SIG-M5 treated with dmso at 0.1 percent for 504 hours (cell line): ENCODE data around the gene RYR3.

Source experiments
- DNase-seq: peaks from one replicate; lab custom pipeline; 2025; ENCODE audit not compliant: unreplicated experiment; lab: John Stamatoyannopoulos, UW

RYR3 gene

DNA sequence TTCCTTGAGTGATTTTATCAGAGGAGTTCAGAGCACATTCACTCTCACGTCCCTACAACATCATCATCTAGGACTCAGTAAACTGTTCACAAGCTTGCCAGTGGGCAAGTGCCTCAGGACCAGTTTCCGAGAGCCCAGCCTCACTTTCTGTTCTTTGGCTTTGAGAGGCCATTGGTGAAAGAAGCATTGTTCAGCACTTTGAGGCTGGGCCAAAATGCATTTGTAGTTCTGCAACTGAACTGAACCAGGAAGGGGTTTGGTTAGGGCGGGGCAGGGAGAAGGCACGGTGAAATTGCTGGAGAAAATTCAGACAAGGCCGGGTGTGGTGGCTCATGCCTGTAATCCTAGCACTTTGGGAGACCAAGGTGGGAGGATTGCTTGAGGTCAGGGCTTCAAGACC is 435.4 kb downstream of the RYR3 start:
- DNase-seq: no peak

DNA sequence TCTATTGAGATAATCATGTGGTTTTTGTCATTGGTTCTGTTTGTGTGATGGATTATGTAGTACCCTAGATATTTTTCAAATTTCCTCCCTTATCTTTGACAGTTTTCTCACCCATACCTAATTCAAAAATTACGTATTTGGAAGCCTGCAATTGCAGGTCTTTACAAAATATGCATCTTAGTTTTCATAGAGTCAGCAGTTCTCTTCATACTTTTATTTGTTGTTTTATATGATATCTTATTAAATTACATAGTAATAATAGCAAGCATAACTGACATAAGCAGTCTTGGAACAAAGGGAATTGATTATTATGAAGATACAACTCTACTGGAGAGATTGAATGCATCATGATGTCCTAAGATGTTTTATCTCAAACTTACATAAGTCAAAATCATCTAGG is 442.2 kb downstream of the RYR3 start:
- no peak for DNase-seq

DNA sequence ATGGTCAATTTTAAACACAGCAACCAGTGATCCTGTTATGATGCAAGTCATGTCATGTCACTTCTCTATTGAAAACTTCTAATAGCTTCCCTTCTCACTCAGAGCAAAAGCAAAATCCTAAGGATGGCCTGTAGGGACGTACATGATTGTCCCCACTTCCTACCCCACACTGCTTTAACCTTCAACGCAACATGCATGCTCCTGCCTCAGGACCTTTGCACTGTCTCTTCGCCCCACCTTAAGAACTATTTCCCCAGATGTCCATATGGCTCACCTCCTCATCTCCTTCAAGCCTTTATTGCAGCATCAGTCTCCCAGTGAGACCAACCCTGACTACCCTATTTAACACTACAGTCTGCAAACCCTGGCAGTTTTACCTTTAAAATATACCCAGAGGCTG is 443.5 kb downstream of the RYR3 start:
- no peak for DNase-seq

DNA sequence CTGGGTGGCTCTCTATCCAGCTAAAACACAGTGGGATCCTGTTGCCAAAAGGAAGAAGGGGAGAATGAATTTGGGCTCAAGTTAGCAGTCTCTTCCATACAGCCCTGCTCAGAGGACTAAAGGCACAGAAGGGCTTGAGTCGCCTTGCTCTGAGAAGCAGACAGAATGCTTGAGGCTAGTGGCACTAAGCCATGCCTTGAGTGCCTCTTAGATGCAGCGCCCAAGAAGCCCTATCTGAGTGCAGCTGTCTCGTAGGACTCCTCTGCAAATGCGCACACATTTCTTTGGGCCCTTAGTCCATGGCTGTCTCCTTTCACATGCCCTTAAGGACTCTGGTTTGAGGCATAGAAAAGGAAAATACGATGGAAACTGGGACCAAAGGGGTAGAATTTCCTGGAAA is 446.2 kb downstream of the RYR3 start:
- DNase-seq: no peak

DNA sequence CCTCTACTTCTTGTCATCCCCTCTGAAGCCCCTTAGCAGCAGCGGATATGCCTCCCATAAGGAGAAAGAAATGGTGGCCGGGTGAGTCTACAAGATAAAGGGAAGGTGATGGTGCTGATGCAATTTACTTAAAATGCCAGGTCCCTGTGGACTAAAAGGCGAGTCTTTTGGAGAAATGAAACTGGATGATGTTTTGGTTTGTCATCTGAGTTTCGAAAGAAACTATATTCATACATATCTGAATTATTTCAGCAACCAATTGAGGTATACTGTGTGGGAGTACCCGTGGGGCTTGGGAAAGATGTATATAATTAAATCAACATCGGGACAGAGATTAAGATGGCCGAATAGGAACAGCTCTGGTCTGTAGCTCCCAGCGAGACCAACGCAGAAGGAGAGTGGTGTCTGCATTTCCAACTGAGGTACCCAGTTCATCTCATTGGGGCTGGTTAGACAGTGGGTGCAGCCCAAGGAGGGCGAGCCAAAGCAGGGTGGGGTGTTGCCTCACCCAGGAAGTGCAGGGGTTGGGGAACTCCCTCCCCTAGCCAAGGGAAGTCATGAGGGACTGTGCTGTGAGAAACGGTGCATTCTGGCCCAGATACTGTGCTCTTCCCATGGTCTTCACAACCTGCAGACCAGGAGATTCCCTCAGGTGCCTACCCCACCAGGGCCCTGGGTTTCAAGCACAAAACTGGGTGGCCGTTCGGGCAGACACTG is 446.9 kb downstream of the RYR3 start:
- peak; percentile 79 for DNase-seq

DNA sequence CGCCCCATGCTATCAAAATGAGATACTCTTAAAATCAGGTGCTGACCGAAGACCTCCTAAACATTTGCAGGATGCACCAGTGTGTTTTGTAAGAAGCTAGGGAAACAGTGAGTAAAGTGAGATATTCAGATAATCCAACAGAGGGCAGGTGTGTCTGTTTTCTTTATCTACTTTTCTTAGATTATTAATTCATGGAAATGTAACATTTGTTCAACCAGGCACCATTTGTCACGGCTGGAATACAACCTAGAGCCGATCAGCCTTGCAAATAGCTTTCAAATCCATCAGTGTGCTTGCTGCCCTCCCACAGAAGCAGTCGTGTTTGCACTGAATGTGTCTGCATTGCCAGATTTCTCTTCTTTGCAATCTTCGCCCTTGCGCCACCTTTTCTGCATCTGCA is 455.6 kb downstream of the RYR3 start:
- DNase-seq: no peak

DNA sequence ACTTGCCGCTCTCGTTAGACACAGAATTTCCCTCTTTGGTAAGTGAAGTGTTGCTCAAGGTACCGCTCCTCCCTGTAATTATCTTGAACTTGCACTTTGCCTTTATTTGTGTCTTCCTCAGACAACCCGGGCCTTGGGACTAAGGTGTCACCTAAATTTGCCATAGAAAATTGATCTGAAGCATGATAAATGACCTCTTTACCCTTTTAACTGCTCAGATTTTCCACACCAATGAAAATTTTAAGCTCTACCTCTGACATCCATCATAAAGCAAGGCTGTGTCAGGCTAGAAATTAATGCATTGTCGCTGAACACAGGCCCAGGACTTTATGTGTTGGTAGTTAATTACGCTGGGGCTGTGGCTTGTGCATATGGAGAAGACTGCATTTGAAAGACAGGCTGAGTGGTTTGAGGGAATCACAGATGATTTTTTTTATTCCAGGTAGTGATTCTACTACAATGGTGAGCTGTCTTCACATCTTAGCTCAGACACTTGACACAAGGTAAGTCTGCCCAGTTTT is 458.0 kb downstream of the RYR3 start:
- DNase-seq: no peak

DNA sequence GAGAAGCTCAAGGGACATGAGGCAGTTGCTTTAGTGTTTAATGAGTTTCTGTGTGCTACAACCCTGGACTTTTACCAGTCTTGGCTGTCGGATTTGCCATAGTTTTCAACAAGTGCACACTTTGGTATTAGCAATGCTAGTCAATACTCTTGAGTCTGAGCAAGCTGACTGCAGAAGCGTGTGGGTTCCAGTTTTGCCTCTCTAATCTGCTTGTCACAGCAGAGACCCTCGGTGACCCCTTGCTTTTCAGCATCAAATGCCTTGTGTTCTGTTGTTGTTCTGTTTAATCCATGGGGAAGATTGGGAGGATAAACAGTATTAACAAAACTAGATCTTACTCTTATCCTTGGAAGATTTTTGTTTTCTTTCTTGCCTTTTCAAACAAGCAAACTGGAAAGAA is 463.2 kb downstream of the RYR3 start:
- no peak for DNase-seq

DNA sequence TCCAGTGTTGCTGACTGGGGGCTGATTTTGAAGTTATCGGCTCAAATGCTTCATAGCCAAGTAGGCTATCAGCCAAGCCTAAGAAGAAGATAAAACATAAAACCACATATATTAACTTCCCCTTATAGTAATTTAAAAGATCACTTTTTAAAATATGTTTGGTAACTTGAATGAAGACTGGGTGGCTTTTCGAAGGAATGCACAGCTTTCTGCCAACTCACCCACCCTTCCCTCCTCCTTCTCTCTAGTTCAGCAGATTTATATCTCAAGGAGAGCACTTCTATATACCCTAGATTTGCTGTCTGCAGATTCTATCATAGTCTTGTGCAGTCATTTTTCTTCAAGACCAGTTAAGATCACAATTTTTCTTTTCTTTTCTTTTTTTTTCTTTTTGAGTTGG is 468.1 kb downstream of the RYR3 start:
- no peak for DNase-seq

DNA sequence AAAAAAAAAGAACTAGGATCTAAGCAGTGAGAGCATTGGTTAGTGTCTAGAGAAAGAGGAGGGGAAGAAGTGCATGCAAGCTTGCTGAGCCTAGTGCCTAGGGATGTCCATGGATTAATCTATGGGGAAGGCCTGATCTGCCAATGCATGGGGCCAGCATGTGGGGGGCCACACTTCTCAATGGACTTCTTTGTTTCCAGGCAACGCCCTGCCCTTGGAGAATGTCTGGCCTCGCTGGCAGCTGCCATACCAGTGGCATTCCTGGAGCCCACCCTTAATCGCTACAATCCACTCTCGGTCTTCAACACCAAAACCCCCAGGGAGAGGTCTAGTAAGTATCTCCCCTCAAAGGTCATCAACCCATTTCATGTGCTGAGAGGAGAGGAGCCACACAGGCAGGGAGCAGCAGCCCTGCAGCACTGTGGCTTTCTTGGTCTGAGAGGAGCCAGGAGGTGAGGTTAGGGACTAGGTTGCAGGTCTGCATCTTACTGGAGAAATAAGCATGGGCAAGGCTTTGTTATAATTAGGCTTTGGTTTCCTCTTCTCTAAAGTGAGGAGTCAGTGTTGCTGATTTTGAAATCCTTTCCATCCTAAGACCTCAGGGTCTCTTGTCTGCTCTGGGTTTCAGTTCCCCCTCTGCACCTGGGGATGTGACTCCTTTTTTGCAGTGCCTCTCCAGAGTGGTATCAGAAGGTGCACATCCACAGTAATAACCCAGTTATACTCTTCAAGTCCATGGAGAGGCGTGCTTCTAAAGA is 469.4 kb downstream of the RYR3 start:
- peak; percentile 28 for DNase-seq

DNA sequence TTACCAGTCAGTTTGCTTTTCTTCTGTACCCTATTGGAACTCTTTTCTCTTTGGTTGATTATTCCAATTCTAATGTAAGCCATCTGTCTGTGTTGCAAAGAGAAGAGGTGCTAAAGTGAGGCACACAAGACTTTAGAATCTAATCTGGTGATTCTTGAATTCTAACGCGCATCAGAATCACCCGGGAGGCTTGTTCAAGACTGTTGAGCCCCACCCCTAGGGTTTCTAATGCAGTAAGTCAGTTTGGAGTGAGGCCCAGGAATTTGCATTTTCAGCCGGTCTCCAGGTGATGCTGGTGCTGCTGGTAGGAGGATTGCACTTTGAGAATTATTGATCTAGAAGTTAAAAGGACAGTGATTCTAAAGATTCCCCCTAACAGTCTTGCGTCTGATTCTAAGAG is 472.2 kb downstream of the RYR3 start:
- no peak for DNase-seq

DNA sequence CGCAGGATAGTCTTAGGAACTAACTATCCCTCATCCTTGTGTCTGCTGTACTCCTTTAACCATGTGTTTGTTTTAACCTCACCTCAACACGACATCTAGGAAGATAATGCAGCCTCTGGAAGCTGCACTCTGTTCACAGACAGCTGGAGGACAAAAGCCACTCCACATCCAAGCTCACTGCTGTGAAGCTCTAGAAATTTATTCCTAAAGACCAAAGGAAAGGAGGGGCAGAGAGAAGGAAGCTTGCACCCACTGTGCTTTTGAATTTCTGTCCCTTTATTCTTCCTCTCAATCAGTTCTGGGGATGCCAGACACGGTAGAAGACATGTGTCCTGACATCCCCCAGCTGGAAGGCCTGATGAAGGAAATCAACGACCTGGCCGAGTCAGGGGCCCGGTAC is 474.6 kb downstream of the RYR3 start:
- DNase-seq: no peak

DNA sequence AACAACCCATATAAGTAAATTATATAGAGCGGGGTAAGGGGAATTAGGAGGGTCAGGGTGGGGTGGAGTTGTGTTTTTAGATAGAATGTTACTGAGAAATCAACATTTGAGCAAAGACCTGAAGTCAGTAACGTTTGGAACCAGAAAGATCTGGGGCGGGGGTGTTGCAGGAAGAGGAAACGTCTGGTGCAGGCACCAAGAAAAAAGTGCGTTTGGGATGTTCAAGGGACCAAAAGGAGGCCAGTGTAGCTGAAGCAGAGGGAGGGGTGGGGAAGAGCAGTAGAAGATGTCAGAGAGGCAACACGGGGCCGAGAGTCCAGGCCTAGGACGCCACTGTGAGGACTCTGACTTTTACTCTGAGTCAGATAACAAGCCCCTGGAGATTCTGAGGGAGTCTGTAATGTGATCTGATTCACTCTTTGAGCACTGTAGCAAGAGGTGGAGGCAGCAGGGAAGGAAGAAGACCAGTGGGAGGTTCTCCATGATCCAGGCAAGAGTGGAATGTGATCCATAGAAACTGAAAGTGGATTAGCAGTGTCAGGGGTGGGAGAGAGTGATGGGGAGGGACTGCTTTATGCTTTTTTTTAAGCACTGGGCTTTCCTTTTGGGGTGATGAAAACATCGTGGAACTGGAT is 478.3 kb downstream of the RYR3 start:
- DNase-seq: no peak

DNA sequence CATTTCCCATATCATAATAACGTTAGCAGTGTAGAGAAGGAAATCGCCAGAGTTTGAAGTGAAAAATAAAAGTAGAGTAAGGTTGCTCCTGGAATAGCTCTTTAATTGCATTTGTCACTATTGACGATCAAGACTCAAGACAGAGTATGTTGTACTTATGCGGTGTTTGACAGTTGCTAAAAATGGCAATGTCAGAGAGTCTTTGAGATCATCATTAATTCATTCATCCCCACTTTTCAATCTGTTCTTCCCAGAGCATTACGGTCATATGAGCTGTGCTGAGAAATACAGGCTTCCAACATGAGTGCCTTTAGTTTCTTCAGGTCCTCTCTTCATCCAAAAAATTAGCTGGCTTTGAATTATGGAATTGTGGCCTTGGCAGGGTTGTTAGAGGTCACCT is 483.7 kb downstream of the RYR3 start:
- DNase-seq: no peak

DNA sequence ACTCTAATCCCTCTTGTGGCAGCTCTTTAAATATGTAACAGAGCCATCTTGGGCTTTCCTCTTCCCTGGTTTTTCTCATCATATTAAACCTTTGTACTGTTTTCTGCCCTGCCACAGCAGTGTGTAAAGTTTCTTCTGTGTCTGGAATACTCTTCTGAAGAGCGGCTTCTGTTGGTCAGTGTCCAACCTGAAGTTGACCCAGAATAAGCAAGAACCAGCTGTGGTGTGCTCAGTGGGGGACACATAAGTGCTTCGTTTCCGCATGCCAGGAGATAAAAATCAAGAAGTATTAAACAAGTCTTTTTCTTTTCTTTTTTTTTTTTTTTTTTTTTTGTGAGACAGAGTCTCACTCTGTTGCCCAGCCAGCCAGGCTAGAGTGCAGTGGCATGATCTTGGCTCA is 484.3 kb downstream of the RYR3 start:
- DNase-seq: no peak

DNA sequence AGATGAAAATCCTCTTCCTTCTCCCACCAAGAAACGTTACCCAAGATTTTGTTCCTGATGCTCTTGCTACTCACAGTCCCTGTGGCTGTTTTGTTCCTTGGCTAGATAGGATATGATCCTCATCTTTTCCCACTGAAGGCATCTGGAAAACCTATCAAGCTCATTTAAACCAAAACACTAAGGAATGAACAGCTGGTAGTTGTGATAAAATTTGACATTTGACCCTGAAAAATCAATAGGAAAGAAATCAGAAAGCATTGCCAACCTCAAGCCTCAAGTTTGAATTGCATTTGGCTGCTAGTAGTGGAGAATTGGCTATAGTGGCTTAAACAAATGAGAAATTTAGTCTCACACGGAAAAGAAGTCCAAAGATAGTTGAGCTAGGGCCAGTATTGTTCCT is 486.9 kb downstream of the RYR3 start:
- DNase-seq: no peak

DNA sequence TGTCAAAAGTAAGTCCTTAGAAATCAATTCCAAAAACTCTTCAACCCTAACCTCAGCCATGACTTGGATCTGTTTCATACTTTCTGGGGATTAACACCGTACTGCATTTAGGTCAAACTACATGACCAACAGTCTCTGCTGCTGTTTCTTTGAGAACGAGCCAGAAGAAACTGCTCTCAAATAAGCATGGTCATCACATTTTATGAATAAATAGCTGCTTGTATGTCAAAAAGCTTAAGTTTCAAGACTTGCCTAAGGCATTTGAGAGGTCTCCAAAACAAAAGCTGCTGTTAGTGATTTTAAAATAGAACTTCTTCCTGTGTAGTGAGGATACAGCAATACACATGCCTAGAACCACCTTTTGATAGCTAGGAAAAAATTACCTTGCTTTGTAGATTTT is 491.2 kb downstream of the RYR3 start:
- no peak for DNase-seq

DNA sequence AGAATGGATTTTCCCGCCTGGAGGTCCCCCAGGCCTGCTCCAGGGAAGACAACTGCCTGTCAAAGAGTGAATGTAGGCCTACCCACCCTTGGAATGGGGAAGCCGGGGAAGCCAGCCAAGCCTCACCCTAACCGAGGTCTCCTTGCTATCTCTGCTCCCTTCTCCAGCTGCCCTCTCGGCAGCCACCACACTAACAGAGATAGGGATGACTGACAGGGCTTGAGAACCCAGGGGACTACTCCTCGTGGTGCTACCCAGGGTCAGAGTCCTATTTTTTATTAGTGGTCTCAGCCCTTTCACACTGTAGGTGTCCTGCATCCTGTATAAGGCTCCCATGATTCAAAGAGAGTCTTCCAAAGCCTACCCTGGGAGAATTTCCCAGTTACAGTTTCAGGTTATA is 496.9 kb downstream of the RYR3 start:
- no peak for DNase-seq

DNA sequence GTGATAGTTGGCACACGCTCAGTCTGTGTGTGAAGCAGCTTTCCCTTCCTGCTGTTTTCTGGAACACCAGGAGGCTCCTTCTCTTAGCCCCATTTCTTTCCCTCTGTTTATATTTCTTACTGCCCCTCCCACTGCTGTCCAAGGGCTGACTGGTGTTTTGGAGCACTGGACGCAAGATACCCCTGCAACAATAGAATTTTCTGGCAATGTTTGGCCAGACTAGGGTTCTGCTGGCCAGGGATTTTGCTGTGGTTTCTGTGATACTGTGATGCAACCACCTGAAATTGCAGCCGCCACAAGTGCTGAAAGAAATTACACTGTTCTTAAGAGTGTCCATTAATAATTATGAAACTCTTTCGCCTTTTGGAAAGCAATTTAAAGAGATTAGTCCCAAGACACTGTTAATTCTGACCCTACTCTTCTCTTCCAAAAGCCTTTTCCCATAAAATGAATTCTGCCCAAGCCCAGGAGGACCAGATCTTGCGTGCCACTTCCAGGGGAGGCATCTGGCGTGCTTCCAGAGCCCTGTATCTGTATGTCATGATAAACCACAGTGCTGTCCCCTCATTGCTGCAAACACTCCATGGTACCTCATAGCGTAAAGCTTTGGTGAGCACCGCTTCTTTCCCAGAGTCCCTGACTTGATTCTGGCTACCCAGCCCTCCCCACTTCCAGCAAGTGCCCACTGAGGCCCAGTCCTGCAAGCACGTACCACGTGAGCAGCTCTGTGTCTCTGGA is 498.1 kb downstream of the RYR3 start:
- no peak for DNase-seq

DNA sequence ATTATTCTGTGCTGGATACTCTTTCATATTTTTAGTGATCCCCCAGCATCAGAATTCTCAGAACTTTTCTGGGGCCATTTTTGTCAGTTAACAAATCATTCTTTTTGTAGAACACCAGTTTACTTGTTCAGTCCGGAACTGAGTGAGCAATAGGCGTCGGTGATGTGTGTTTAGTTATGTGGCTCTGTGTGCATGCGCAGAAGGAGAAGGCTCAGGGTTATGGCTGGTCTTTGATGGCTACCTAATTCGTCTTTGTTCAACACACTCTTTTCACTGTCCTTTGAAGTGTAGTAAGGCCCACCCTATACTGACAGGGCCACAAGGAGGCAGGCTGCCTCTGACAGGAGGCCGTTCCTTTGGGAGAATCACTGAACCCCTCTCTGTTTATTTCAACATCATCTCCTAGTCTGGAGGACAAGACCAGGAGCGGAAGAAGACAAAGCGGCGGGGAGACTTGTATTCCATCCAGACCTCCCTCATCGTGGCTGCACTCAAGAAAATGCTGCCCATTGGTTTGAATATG is 499.4 kb downstream of the RYR3 start:
- DNase-seq: no peak

DNA sequence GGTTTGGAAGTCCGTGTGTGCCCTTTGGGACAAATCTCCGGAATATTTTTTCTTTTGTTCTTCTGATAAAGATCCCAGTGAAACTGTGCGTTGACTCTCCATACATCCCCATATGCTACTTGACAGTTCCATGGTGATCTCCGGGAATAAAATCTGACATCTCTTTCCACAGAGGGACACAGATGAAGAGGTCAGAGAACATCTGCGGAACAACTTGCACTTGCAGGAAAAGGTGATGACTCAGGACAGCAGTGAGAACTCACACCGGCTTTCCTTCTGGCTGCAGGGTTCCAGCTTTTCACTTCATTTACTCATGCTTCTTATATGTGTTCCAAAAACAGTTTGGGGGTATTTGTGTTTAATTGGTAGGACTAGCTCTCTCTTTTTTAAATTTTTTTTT is 500.0 kb downstream of the RYR3 start:
- no peak for DNase-seq
